WTC11 (cell line): ENCODE measurements around the gene TNFAIP2. TPM values are rescaled to one million over a fixed set of nuclear protein-coding genes. Genes with fewer than 3 reads are reported as not detected.

Experiments used
- ATAC-seq: fragments of 200-7000 bp; cut with Tn5 transposase; 2 replicates; pipeline ENCODE4 v1.10.0; 2021; ENCODE audit warnings: mild to moderate bottlenecking, moderate library complexity
- CTCF ChIA-PET: fragments of 300-600 bp; sonication (Branson Sonifier 250); formaldehyde crosslinking; loops from one replicate; lab custom pipeline; 2021; ENCODE audit warnings: antibody characterized with exemption; lab: Charles Lee
- POLR2A ChIA-PET: fragments of 350-600 bp; sonication (Branson Sonifier 250); formaldehyde crosslinking; loops from one replicate; lab custom pipeline; 2021; ENCODE audit warnings: antibody characterized with exemption; lab: Charles Lee
- DNase-seq: peaks from one replicate; pipeline ENCODE4 v3.0.0; 2021; ENCODE audit warnings: low spot score
- H3K27ac Mint-ChIP-seq: 2 replicates; pipeline ENCODE4 v1.8.0; 2021; ENCODE audit warnings: mixed read lengths
- H3K27me3 Mint-ChIP-seq: 2 replicates; pipeline ENCODE4 v1.8.0; 2021; ENCODE audit warnings: low read depth, mild to moderate bottlenecking, moderate library complexity, mixed read lengths
- H3K36me3 Mint-ChIP-seq: 2 replicates; pipeline ENCODE4 v1.8.0; 2021; ENCODE audit warnings: mixed read lengths
- H3K4me1 Mint-ChIP-seq: 2 replicates; pipeline ENCODE4 v1.8.0; 2022; ENCODE audit warnings: mixed read lengths
- H3K4me3 Mint-ChIP-seq: 2 replicates; pipeline ENCODE4 v1.8.0; 2021; ENCODE audit warnings: mild to moderate bottlenecking, moderate library complexity, mixed read lengths
- H3K9me3 Mint-ChIP-seq: 2 replicates; pipeline ENCODE4 v1.8.0; 2021; ENCODE audit warnings: mixed read lengths
- CBFB ChIP-seq: sonication (generic); formaldehyde crosslinking; IDR thresholded peaks from 2 replicates; pipeline ENCODE4 v1.8.1; 2022; ENCODE audit warnings: mild to moderate bottlenecking, low read depth, missing genetic modification reagents
- CREB1 ChIP-seq: sonication (generic); formaldehyde crosslinking; IDR thresholded peaks from 2 replicates; pipeline ENCODE4 v1.8.0; 2023; ENCODE audit warnings: mild to moderate bottlenecking, missing genetic modification reagents
- CREM ChIP-seq: sonication (generic); formaldehyde crosslinking; IDR thresholded peaks from 2 replicates; pipeline ENCODE4 v1.8.1; 2022; ENCODE audit warnings: mild to moderate bottlenecking, missing genetic modification reagents, moderate library complexity
- CTCF ChIP-seq: fragments of 200-600 bp; IDR thresholded peaks from 2 replicates; pipeline ENCODE4 v1.8.0; 2022; ENCODE audit warnings: antibody characterized with exemption
- E2F4 ChIP-seq: sonication (generic); formaldehyde crosslinking; IDR thresholded peaks from 2 replicates; pipeline ENCODE4 v1.8.1; 2022; ENCODE audit warnings: low read depth, mild to moderate bottlenecking, moderate library complexity, missing genetic modification reagents, borderline replicate concordance
- HMGA2 ChIP-seq: fragments of 250-450 bp; sonication (Bioruptor Pico); IDR thresholded peaks from 2 replicates; pipeline ENCODE4 v1.4.0; 2021; ENCODE audit warnings: mild to moderate bottlenecking, moderate library complexity
- MYBL2 ChIP-seq: sonication (generic); formaldehyde crosslinking; IDR thresholded peaks from 2 replicates; pipeline ENCODE4 v1.8.1; 2023; ENCODE audit warnings: mild to moderate bottlenecking, moderate library complexity, missing genetic modification reagents
- PREB ChIP-seq: sonication (generic); formaldehyde crosslinking; IDR thresholded peaks from 2 replicates; pipeline ENCODE4 v1.8.1; 2022; ENCODE audit warnings: mild to moderate bottlenecking, missing genetic modification reagents, moderate library complexity, borderline replicate concordance
- TCF7 ChIP-seq: sonication (generic); formaldehyde crosslinking; IDR thresholded peaks from 2 replicates; pipeline ENCODE4 v1.8.0; 2022; ENCODE audit warnings: mild to moderate bottlenecking, low read depth, missing genetic modification reagents, moderate library complexity
- USF2 ChIP-seq: sonication (generic); formaldehyde crosslinking; IDR thresholded peaks from 2 replicates; pipeline ENCODE4 v1.8.1; 2023; ENCODE audit warnings: mild to moderate bottlenecking, missing genetic modification reagents, moderate library complexity
- ZNF121 ChIP-seq: sonication (generic); formaldehyde crosslinking; IDR thresholded peaks from 2 replicates; pipeline ENCODE4 v1.8.0; 2023; ENCODE audit warnings: missing genetic modification reagents
- ZNF416 ChIP-seq: fragments of 250-450 bp; sonication (Bioruptor Pico); IDR thresholded peaks from 2 replicates; pipeline ENCODE4 v1.9.0; 2021; ENCODE audit warnings: mild to moderate bottlenecking, inconsistent platforms
- ZNF423 ChIP-seq: fragments of 250-450 bp; sonication (Bioruptor Pico); IDR thresholded peaks from 2 replicates; pipeline ENCODE4 v2.1.2; 2022; ENCODE audit warnings: mild to moderate bottlenecking, moderate library complexity
- ZNF671 ChIP-seq: fragments of 250-450 bp; sonication (Bioruptor Pico); IDR thresholded peaks from 2 replicates; pipeline ENCODE4 v1.8.0; 2021; ENCODE audit warnings: mild to moderate bottlenecking
- total RNA-seq: library from RNA; stranded (reverse); gene quantifications from 3 replicates; pipeline ENCODE4 v1.2.3, GENCODE V29; 2021
- TF ChIP-seq, protein P1 (sequence below): sonication (generic); formaldehyde crosslinking; conservative IDR thresholded peaks from 2 replicates; pipeline ENCODE4 v1.8.1; 2023; ENCODE audit warnings: mild to moderate bottlenecking, low read depth, missing genetic modification reagents, moderate library complexity
- TF ChIP-seq, protein P2 (sequence below): sonication (generic); formaldehyde crosslinking; IDR thresholded peaks from 2 replicates; pipeline ENCODE4 v1.8.0; 2023; ENCODE audit warnings: missing genetic modification reagents
- TF ChIP-seq, protein P3 (sequence below): sonication (generic); formaldehyde crosslinking; IDR thresholded peaks from 2 replicates; pipeline ENCODE4 v1.8.1; 2023; ENCODE audit warnings: mild to moderate bottlenecking, moderate library complexity, missing genetic modification reagents

TNFAIP2 gene
- total RNA-seq, 1 experiment from 2014 or later = 24.1 TPM

DNA sequence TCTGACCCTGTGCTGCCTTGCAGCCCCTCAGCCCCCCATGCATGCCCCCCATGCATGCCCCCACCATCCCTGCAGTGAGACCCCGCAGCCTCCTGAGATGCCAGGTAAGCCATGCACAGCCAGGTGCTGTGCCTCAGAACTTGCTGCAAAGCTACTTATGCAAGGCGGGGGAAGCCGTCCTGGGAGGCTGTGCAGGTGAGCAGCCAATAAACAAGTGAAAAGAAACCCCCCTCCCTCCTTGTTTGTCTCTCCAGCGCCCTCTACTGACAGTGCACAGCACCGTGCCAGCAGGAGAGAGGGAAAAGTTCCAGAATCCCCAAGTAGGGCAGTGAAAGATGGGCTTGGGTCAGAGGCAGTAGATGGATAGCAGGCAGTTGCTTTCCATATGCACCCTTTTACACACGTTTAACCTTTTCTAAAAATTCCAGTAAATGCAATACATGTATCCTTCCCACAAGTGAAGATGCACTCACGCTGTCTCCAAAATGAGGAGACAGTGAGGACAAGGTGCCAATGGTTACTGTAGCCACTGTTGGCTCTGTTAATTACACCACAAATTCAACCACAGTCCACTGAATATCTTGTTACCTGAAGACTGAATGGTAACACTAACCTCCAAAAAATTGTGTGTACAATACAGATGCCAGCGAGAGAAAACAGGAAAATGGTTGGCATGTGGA, 18.0 kb downstream of the TNFAIP2 start (continued):
- TF ChIP-seq, protein P1, sequence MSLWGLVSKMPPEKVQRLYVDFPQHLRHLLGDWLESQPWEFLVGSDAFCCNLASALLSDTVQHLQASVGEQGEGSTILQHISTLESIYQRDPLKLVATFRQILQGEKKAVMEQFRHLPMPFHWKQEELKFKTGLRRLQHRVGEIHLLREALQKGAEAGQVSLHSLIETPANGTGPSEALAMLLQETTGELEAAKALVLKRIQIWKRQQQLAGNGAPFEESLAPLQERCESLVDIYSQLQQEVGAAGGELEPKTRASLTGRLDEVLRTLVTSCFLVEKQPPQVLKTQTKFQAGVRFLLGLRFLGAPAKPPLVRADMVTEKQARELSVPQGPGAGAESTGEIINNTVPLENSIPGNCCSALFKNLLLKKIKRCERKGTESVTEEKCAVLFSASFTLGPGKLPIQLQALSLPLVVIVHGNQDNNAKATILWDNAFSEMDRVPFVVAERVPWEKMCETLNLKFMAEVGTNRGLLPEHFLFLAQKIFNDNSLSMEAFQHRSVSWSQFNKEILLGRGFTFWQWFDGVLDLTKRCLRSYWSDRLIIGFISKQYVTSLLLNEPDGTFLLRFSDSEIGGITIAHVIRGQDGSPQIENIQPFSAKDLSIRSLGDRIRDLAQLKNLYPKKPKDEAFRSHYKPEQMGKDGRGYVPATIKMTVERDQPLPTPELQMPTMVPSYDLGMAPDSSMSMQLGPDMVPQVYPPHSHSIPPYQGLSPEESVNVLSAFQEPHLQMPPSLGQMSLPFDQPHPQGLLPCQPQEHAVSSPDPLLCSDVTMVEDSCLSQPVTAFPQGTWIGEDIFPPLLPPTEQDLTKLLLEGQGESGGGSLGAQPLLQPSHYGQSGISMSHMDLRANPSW (CRISPR knock-in tag) = no peak

DNA sequence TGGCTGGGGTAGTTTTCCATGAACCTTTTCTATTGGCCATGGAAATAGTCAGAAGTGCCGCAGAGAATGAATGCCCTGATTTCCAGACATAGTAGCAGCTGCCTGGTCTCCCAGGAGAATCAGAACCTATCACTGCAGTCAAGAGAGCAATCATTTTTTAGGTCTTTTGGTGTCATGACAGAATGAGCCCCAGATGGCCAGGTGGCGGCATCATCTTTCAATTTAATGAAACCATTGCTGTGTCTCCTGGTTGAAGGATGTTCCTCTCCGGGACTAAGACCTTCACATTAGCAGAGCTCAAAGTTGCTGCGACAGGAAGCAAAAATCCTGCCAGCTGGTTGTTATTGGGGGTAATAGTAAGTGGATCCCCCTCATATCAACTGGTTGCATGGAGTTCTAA, 18.8 kb downstream of the TNFAIP2 start:
- no peak for TF ChIP-seq ZNF121 (CRISPR knock-in tag)
- no peak for TF ChIP-seq CREM
- no peak for TF ChIP-seq ZNF671
- TF ChIP-seq CTCF = no peak
- no peak for TF ChIP-seq MYBL2 (CRISPR knock-in tag)
- TF ChIP-seq CBFB (CRISPR knock-in tag) = no peak
- no peak for TF ChIP-seq ZNF416
- no peak for TF ChIP-seq HMGA2
- peaks cover 21% of the 10 kb centered on the region for H3K27me3 Mint-ChIP-seq
- H3K27ac Mint-ChIP-seq = no peak overlapping the region
- no peaks in the 10 kb centered on the region for H3K9me3 Mint-ChIP-seq
- no peaks in the 10 kb centered on the region for H3K36me3 Mint-ChIP-seq
- ATAC-seq (no peak), DNase-seq (no peak)
- H3K4me3 Mint-ChIP-seq = no peak overlapping the region
- ChIA-PET POLR2A (no interaction called here), CTCF (interaction anchor here (1.0 to 3.2 kb wide), 7 partner anchors 15 to 55 kb away, joined by 4 to 25 read pairs (median 13); partner anchors contain the start of gene TNFAIP2)
- peaks cover 27% of the 10 kb centered on the region for H3K4me1 Mint-ChIP-seq

- Mint-ChIP-seq H3K36me3 (no peaks in the 10 kb centered on the region), H3K9me3 (no peaks in the 10 kb centered on the region), H3K4me1 (peaks cover 21% of the 10 kb centered on the region), H3K27ac (no peak overlapping the region), H3K27me3 (peaks cover 19% of the 10 kb centered on the region), H3K4me3 (no peak overlapping the region)
- ChIA-PET POLR2A (no interaction called here), CTCF (interaction anchor here (1.0 to 3.2 kb wide), 4 partner anchors 14 to 39 kb away, joined by 4 to 25 read pairs (median 16); partner anchors contain the start of gene TNFAIP2)
- DNase-seq (no peak), ATAC-seq (no peak)
- TF ChIP-seq E2F4 (no peak), PREB (CRISPR knock-in tag) (no peak), TCF7 (CRISPR knock-in tag) (no peak), USF2 (CRISPR knock-in tag) (no peak), ZNF423 (CRISPR knock-in tag) (no peak), CREB1 (CRISPR knock-in tag) (no peak)
- TF ChIP-seq, protein P2, sequence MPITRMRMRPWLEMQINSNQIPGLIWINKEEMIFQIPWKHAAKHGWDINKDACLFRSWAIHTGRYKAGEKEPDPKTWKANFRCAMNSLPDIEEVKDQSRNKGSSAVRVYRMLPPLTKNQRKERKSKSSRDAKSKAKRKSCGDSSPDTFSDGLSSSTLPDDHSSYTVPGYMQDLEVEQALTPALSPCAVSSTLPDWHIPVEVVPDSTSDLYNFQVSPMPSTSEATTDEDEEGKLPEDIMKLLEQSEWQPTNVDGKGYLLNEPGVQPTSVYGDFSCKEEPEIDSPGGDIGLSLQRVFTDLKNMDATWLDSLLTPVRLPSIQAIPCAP (CRISPR knock-in tag) = no peak
- TF ChIP-seq, protein P3, sequence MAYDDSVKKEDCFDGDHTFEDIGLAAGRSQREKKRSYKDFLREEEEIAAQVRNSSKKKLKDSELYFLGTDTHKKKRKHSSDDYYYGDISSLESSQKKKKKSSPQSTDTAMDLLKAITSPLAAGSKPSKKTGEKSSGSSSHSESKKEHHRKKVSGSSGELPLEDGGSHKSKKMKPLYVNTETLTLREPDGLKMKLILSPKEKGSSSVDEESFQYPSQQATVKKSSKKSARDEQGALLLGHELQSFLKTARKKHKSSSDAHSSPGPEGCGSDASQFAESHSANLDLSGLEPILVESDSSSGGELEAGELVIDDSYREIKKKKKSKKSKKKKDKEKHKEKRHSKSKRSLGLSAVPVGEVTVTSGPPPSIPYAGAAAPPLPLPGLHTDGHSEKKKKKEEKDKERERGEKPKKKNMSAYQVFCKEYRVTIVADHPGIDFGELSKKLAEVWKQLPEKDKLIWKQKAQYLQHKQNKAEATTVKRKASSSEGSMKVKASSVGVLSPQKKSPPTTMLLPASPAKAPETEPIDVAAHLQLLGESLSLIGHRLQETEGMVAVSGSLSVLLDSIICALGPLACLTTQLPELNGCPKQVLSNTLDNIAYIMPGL (CRISPR knock-in tag) = no peak
Measured at GRCh38 chr14:103142721-103143302, 19.6 kb downstream of the TNFAIP2 start.
